ENCODE results near the gene OSBPL9. TPM values are rescaled to one million over a fixed set of nuclear protein-coding genes. Genes with fewer than 3 reads are reported as not detected.

Gene OSBPL9
- total and polyA plus RNA-seq, 2 donors (not counting 1 experiment from before 2014, with no cell fraction given) = 23.1 to 59.6 TPM

DNA sequence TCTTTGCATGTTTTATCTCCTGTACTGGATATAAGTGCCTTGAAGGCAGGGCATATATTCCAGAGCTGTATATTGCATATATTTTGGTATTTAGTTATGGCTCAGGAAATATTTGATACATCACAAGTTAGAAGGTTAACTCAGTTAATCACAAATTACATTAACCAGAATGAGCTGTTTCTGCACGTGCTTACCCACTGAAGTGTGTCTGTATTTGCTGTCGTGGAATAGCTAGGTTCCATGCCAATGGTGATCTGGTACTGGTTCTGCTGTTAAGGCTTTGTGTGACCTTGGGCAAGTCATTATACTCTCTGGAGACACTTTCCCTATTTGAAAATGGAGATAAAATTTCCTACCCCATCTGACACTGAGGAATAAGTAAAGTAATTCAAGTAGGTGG is 50.7 kb downstream of the OSBPL9 start:
- H3K4me3 ChIP-seq (ENCODE audit: control extremely low read depth in 1 of 5, extremely low read depth in 1 of 5, insufficient read depth in 1 of 5, low read depth in 2 of 5, low read length in 4 of 5) = no peak overlapping the region
- intact Hi-C loops (cut with micrococcal nuclease) = no loop called here
- peaks cover 23% of the 10 kb centered on the region for H3K79me2 ChIP-seq (ENCODE audit: control insufficient read depth, insufficient read depth, low read length)
- H3K27ac Mint-ChIP-seq = no peak overlapping the region
- peaks cover 0 to 1% (median 0%) of the 10 kb centered on the region in 3 donors for H3K9me3 ChIP-seq (ENCODE audit: control extremely low read depth in 1 of 3, control insufficient read depth in 2 of 3, insufficient read depth in 1 of 3, low read length in 2 of 3)
- no peaks in the 10 kb centered on the region for H3K36me3 ChIP-seq (replicated peaks in 1 of 2; ENCODE audit: control extremely low read depth in 1 of 2, control insufficient read depth in 1 of 2, extremely low read depth in 1 of 2, insufficient read depth in 2 of 2, low read length in 1 of 2)
- H3K4me1 ChIP-seq (ENCODE audit: control insufficient read depth in 2 of 2, insufficient read depth in 2 of 2, low read length in 2 of 2) = peaks cover 0 to 6% of the 10 kb centered on the region in 2 donors
- no peaks in the 10 kb centered on the region for H3K27me3 ChIP-seq (replicated peaks in 1 of 4; ENCODE audit: control extremely low read depth in 1 of 4, control insufficient read depth in 3 of 4, insufficient read depth in 4 of 4, low read length in 3 of 4)
- no peaks in the 10 kb centered on the region for H3K27me3 Mint-ChIP-seq
- H2AFZ ChIP-seq (ENCODE audit: insufficient read depth, low read depth, low read length, poor library complexity, severe bottlenecking) = no peak overlapping the region
- no peaks in the 10 kb centered on the region for H3K9me3 Mint-ChIP-seq (ENCODE audit: insufficient read depth)
- ChIA-PET CTCF (no interaction called here), POLR2A (no interaction called here)
- no peak for ATAC-seq (ENCODE audit: low read depth)
- no CpG with 5 or more reads among the region's 2 CpGs for WGBS (ENCODE audit: insufficient coverage)
- peaks cover 15% of the 10 kb centered on the region for H4K20me1 ChIP-seq (ENCODE audit: control insufficient read depth, insufficient read depth, low read length, poor library complexity, severe bottlenecking)
- DNase-seq = no peak
- H3K9ac ChIP-seq (ENCODE audit: low read length) = no peak overlapping the region
- no peak overlapping the region for H3K4me2 ChIP-seq (replicated peaks; ENCODE audit: low read depth, low read length, poor library complexity, severe bottlenecking)
- TF ChIP-seq EZH2 (IDR thresholded peaks at IDR 0.05; ENCODE audit: borderline replicate concordance, insufficient read depth, low read depth, low read length, poor library complexity, severe bottlenecking) = no peak
- TF ChIP-seq, protein P1, sequence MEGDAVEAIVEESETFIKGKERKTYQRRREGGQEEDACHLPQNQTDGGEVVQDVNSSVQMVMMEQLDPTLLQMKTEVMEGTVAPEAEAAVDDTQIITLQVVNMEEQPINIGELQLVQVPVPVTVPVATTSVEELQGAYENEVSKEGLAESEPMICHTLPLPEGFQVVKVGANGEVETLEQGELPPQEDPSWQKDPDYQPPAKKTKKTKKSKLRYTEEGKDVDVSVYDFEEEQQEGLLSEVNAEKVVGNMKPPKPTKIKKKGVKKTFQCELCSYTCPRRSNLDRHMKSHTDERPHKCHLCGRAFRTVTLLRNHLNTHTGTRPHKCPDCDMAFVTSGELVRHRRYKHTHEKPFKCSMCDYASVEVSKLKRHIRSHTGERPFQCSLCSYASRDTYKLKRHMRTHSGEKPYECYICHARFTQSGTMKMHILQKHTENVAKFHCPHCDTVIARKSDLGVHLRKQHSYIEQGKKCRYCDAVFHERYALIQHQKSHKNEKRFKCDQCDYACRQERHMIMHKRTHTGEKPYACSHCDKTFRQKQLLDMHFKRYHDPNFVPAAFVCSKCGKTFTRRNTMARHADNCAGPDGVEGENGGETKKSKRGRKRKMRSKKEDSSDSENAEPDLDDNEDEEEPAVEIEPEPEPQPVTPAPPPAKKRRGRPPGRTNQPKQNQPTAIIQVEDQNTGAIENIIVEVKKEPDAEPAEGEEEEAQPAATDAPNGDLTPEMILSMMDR (IDR thresholded peaks at IDR 0.05) = no peak
- H3K4me3 Mint-ChIP-seq = no peak overlapping the region
- peaks cover 11% of the 10 kb centered on the region for H3K4me1 Mint-ChIP-seq
- no peak overlapping the region for H3K27ac ChIP-seq (ENCODE audit: low read length in 2 of 2)

- Histone ChIP-seq H3K4me3 (ENCODE audit: control extremely low read depth in 1 of 5, extremely low read depth in 1 of 5, insufficient read depth in 1 of 5, low read depth in 2 of 5, low read length in 4 of 5) (no peak overlapping the region), H3K9ac (ENCODE audit: low read length) (no peak overlapping the region), H3K27ac (ENCODE audit: low read length in 2 of 2) (no peak overlapping the region), H2AFZ (ENCODE audit: insufficient read depth, low read depth, low read length, poor library complexity, severe bottlenecking) (no peak overlapping the region), H3K9me3 (ENCODE audit: control extremely low read depth in 1 of 3, control insufficient read depth in 2 of 3, insufficient read depth in 1 of 3, low read length in 2 of 3) (peaks cover 0 to 1% (median 0%) of the 10 kb centered on the region in 3 donors), H3K79me2 (ENCODE audit: control insufficient read depth, insufficient read depth, low read length) (peaks cover 33% of the 10 kb centered on the region), H3K4me2 (replicated peaks; ENCODE audit: low read depth, low read length, poor library complexity, severe bottlenecking) (no peak overlapping the region), H4K20me1 (ENCODE audit: control insufficient read depth, insufficient read depth, low read length, poor library complexity, severe bottlenecking) (peaks cover 8% of the 10 kb centered on the region), H3K4me1 (ENCODE audit: control insufficient read depth in 2 of 2, insufficient read depth in 2 of 2, low read length in 2 of 2) (no peaks in the 10 kb centered on the region), H3K36me3 (replicated peaks in 1 of 2; ENCODE audit: control extremely low read depth in 1 of 2, control insufficient read depth in 1 of 2, extremely low read depth in 1 of 2, insufficient read depth in 2 of 2, low read length in 1 of 2) (no peaks in the 10 kb centered on the region), H3K27me3 (replicated peaks in 1 of 4; ENCODE audit: control extremely low read depth in 1 of 4, control insufficient read depth in 3 of 4, insufficient read depth in 4 of 4, low read length in 3 of 4) (no peaks in the 10 kb centered on the region)
- ATAC-seq (ENCODE audit: low read depth) (no peak), DNase-seq (no peak)
- 92% methylated on average over 2 of the region's 4 CpGs for WGBS (ENCODE audit: insufficient coverage)
- peaks cover 2% of the 10 kb centered on the region for H3K4me1 Mint-ChIP-seq
- no peak for TF ChIP-seq EZH2 (IDR thresholded peaks at IDR 0.05; ENCODE audit: borderline replicate concordance, insufficient read depth, low read depth, low read length, poor library complexity, severe bottlenecking)
- TF ChIP-seq, protein P1 (IDR thresholded peaks at IDR 0.05) = no peak
- CTCF ChIA-PET = no interaction called here
- POLR2A ChIA-PET = no interaction called here
- H3K9me3 Mint-ChIP-seq (ENCODE audit: insufficient read depth) = no peaks in the 10 kb centered on the region
- H3K27me3 Mint-ChIP-seq = no peaks in the 10 kb centered on the region
- intact Hi-C loops (cut with micrococcal nuclease) = no loop called here
- H3K4me3 Mint-ChIP-seq = no peak overlapping the region
- H3K27ac Mint-ChIP-seq = no peak overlapping the region
Observed at GRCh38 chr1:51669272-51669671, 52.4 kb downstream of the OSBPL9 start.

All from B cell (primary cell).